Stomach smooth muscle (tissue), 2 donors: Measurements from ENCODE around the gene OARD1.
"Not testable (repeated sequence)": the region's sequence is repeated elsewhere in the genome, so short reads cannot be mapped to it uniquely, and the experiment has no call there.

Experiments
- H3K27ac ChIP-seq: one replicate; pipeline ENCODE4 v1.7.0; 2013; ENCODE audit warnings: mild to moderate bottlenecking, low read length, inconsistent platforms
- H3K27me3 ChIP-seq, 2 donors: one replicate each; pipeline ENCODE4 v1.7.0; 2013; ENCODE audit warnings: low read length in 2 of 2; ENCODE audit not compliant: insufficient read depth in 2 of 2, control insufficient read depth in 1 of 2
- H3K36me3 ChIP-seq, 2 donors: one replicate each; pipeline ENCODE4 v1.7.0; 2013; ENCODE audit warnings: low read length in 2 of 2; ENCODE audit not compliant: control insufficient read depth in 2 of 2, insufficient read depth in 2 of 2
- H3K4me1 ChIP-seq: one replicate; pipeline ENCODE4 v1.7.0; 2013; ENCODE audit warnings: low read length; ENCODE audit not compliant: control insufficient read depth, insufficient read depth
- H3K4me3 ChIP-seq, 2 donors: one replicate each; pipeline ENCODE4 v1.7.0; 2013; ENCODE audit warnings: low read length in 2 of 2
- H3K9ac ChIP-seq, 2 donors: one replicate each; pipeline ENCODE4 v1.7.0; 2013; ENCODE audit warnings: low read length in 2 of 2, mild to moderate bottlenecking in 1 of 2
- H3K9me3 ChIP-seq, 2 donors: one replicate each; pipeline ENCODE4 v1.7.0; 2013; ENCODE audit warnings: low read length in 2 of 2; ENCODE audit not compliant: control insufficient read depth in 2 of 2
- donor health status: healthy.
- donor health status: Pancreatic carcinoma.

Gene OARD1

GRCh38 chr6:41071923-41072835 is at the start of gene OARD1:
OARD1 (minus strand) TSS chr6:41072356; CDS start chr6:41071634, 722 bp downstream.
- H3K4me3 ChIP-seq: peak within 1 kb of the TSS; percentile 88 to 96
- peaks cover 16% of the 10 kb centered on the region for H3K4me1 ChIP-seq
- H3K36me3 ChIP-seq: peaks cover 12 to 17% of the 10 kb centered on the region in 2 donors
- peak within 1 kb of the TSS; percentile 98 for H3K9ac ChIP-seq
- peak within 1 kb of the TSS; percentile 99 for H3K27ac ChIP-seq
- no peaks in the 10 kb centered on the region for H3K27me3 ChIP-seq
- no peaks in the 10 kb centered on the region for H3K9me3 ChIP-seq

GRCh38 chr6:41120058-41120457 is 47.9 kb upstream of the OARD1 start:
- no peaks in the 10 kb centered on the region for H3K27me3 ChIP-seq
- H3K36me3 ChIP-seq: peaks cover 0 to 5% of the 10 kb centered on the region in 2 donors
- H3K4me1 ChIP-seq: no peaks in the 10 kb centered on the region
- no peak overlapping the region for H3K4me3 ChIP-seq
- no peaks in the 10 kb centered on the region for H3K9me3 ChIP-seq
- H3K27ac ChIP-seq: no peak overlapping the region
- no peak overlapping the region for H3K9ac ChIP-seq

GRCh38 chr6:41119508-41119907 is 47.4 kb upstream of the OARD1 start:
- Histone ChIP-seq H3K9me3 (no peaks in the 10 kb centered on the region), H3K27ac (no peak overlapping the region), H3K36me3 (peaks cover 0 to 5% of the 10 kb centered on the region in 2 donors), H3K4me3 (no peak overlapping the region), H3K27me3 (no peaks in the 10 kb centered on the region), H3K9ac (no peak overlapping the region), H3K4me1 (no peaks in the 10 kb centered on the region)

GRCh38 chr6:41115027-41115426 is 42.9 kb upstream of the OARD1 start:
- H3K4me3 ChIP-seq, H3K27me3 ChIP-seq, H3K36me3 ChIP-seq: not testable (repeated sequence)

GRCh38 chr6:41111017-41111416 is 38.9 kb upstream of the OARD1 start:
- Histone ChIP-seq H3K9me3 (no peaks in the 10 kb centered on the region), H3K36me3 (peaks cover 0 to 2% of the 10 kb centered on the region in 2 donors), H3K9ac (no peak overlapping the region), H3K27me3 (no peaks in the 10 kb centered on the region), H3K27ac (no peak overlapping the region), H3K4me3 (no peak overlapping the region), H3K4me1 (no peaks in the 10 kb centered on the region)

More at GRCh38 chr6:41115027-41115426, 42.9 kb upstream of the OARD1 start:
- H3K27ac ChIP-seq, H3K9me3 ChIP-seq, H3K9ac ChIP-seq, H3K4me1 ChIP-seq: not testable (repeated sequence)

GRCh38 chr6:41103847-41104246 is 31.7 kb upstream of the OARD1 start:
- no peaks in the 10 kb centered on the region for H3K9me3 ChIP-seq
- H3K9ac ChIP-seq: no peak overlapping the region
- no peak overlapping the region for H3K4me3 ChIP-seq
- no peak overlapping the region for H3K27ac ChIP-seq
- H3K36me3 ChIP-seq: peaks cover 0 to 7% of the 10 kb centered on the region in 2 donors
- H3K27me3 ChIP-seq: no peaks in the 10 kb centered on the region
- no peaks in the 10 kb centered on the region for H3K4me1 ChIP-seq

GRCh38 chr6:41100871-41101287 is 28.7 kb upstream of the OARD1 start:
- Histone ChIP-seq H3K4me3 (no peak overlapping the region), H3K27me3 (no peaks in the 10 kb centered on the region), H3K36me3 (peaks cover 18 to 33% of the 10 kb centered on the region in 2 donors), H3K4me1 (no peaks in the 10 kb centered on the region), H3K27ac (no peak overlapping the region), H3K9ac (no peak overlapping the region), H3K9me3 (no peaks in the 10 kb centered on the region)

- Histone ChIP-seq H3K9me3 (no peaks in the 10 kb centered on the region), H3K9ac (no peak overlapping the region), H3K27ac (peak overlapping the region; percentile 18), H3K36me3 (peaks cover 39 to 54% of the 10 kb centered on the region in 2 donors), H3K27me3 (no peaks in the 10 kb centered on the region), H3K4me3 (no peak overlapping the region), H3K4me1 (no peaks in the 10 kb centered on the region)
Measured at GRCh38 chr6:41098366-41098765, 26.2 kb upstream of the OARD1 start.

GRCh38 chr6:41097467-41098090 is 25.4 kb upstream of the OARD1 start:
- Histone ChIP-seq H3K27ac (no peak overlapping the region), H3K9ac (no peak overlapping the region), H3K4me3 (no peak overlapping the region), H3K27me3 (no peaks in the 10 kb centered on the region), H3K4me1 (no peaks in the 10 kb centered on the region), H3K9me3 (no peaks in the 10 kb centered on the region), H3K36me3 (peaks cover 47 to 58% of the 10 kb centered on the region in 2 donors)

- H3K9me3 ChIP-seq: no peaks in the 10 kb centered on the region
- no peaks in the 10 kb centered on the region for H3K27me3 ChIP-seq
- H3K9ac ChIP-seq: no peak overlapping the region
- H3K27ac ChIP-seq: no peak overlapping the region
- peaks cover 63 to 66% of the 10 kb centered on the region in 2 donors for H3K36me3 ChIP-seq
- H3K4me3 ChIP-seq: no peak overlapping the region
- H3K4me1 ChIP-seq: no peaks in the 10 kb centered on the region
Measured at GRCh38 chr6:41093729-41094128, 21.6 kb upstream of the OARD1 start.
